GM10248 (cell line): ENCODE data around the gene PTER.

ENCODE experiments used
- CTCF ChIA-PET: fragments of 300-600 bp; sonication (Branson Sonifier 250); formaldehyde crosslinking; extraction: SDS; loops from one replicate; lab custom pipeline; 2021; ENCODE audit warnings: antibody characterized with exemption; lab: Yijun Ruan, JAX
- POLR2A ChIA-PET: fragments of 350-650 bp; sonication (Branson Sonifier 250); formaldehyde crosslinking; extraction: SDS; loops from one replicate; lab custom pipeline; 2020; ENCODE audit warnings: antibody characterized with exemption; lab: Yijun Ruan, JAX
- DNase-seq: peaks from one replicate; pipeline ENCODE4 v3.0.0; 2012; ENCODE audit errors: extremely low spot score
- TF ChIP-seq, protein P1 (sequence below): IDR thresholded peaks from 2 replicates; pipeline ENCODE4 v1.5.1; 2012; ENCODE audit warnings: mild to moderate bottlenecking, low read depth; ENCODE audit errors: extremely low read depth, missing control alignments, control extremely low read depth

PTER gene

GRCh38 chr10:16423599-16423998 is 13.2 kb upstream of the PTER start:
- TF ChIP-seq, protein P1, sequence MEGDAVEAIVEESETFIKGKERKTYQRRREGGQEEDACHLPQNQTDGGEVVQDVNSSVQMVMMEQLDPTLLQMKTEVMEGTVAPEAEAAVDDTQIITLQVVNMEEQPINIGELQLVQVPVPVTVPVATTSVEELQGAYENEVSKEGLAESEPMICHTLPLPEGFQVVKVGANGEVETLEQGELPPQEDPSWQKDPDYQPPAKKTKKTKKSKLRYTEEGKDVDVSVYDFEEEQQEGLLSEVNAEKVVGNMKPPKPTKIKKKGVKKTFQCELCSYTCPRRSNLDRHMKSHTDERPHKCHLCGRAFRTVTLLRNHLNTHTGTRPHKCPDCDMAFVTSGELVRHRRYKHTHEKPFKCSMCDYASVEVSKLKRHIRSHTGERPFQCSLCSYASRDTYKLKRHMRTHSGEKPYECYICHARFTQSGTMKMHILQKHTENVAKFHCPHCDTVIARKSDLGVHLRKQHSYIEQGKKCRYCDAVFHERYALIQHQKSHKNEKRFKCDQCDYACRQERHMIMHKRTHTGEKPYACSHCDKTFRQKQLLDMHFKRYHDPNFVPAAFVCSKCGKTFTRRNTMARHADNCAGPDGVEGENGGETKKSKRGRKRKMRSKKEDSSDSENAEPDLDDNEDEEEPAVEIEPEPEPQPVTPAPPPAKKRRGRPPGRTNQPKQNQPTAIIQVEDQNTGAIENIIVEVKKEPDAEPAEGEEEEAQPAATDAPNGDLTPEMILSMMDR: no peak
- ChIA-PET POLR2A (no interaction called here), CTCF (no interaction called here)
- DNase-seq: no peak

DNA sequence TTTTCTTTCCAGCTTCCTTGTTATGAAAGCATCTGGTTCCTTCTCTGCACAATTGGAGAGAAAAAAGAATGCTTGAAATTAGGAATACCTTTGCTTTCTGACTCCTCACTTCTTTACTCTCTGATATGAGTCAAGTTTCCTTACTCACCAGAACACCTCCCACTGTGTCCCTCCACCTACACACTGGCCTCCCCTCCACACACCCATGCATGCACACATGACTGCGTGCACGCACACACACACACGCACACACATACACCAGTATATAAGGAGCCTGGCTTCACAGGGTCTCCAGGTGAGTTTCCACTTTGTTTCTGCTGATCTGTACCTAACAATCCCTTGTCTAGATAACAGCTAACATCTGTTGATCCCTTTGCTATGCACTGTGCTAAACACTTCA is 11.4 kb upstream of the PTER start:
- no peak for DNase-seq
- ChIA-PET POLR2A (no interaction called here), CTCF (interaction anchor here (1.0 to 1.1 kb wide), 2 partner anchors 9 to 37 kb away, joined by 3 to 4 read pairs; no protein-coding TSS in a partner anchor)
- TF ChIP-seq, protein P1: no peak

DNA sequence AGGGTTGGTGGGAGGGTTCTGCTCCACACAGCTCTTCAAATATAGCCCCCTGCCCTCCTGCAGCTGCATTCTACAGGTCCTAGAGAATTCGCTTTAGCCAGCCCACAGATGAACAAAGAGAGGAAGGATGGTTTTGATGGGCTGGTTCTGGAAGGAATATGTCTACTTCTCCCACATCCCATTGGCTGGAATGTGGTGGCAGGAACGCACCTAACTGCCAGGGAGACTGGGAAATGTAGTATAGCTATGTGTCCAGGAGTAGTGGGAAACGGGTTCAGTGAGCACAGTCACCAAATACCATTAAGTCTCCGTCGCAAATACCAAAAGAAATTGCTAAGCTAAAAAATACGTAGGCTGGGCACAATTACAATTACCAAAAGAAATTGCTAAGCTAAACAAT is 7.3 kb upstream of the PTER start:
- POLR2A ChIA-PET: no interaction called here
- DNase-seq: no peak
- CTCF ChIA-PET: no interaction called here
- TF ChIP-seq, protein P1: no peak

GRCh38 chr10:16436367-16436757 is 448 bp upstream of the PTER start:
- no peak for DNase-seq
- ChIA-PET POLR2A (no interaction called here), CTCF (no interaction called here)
- TF ChIP-seq, protein P1: no peak

GRCh38 chr10:16437540-16437894 is 707 bp downstream of the PTER start:
- DNase-seq: no peak
- TF ChIP-seq, protein P1: no peak
- ChIA-PET CTCF (interaction anchor here (0.8 to 1.4 kb wide), 2 partner anchors 10 to 83 kb away, joined by 3 read pairs; no protein-coding TSS in a partner anchor), POLR2A (no interaction called here)

GRCh38 chr10:16439295-16439694 is 2.5 kb downstream of the PTER start:
- TF ChIP-seq, protein P1: no peak
- ChIA-PET POLR2A (no interaction called here), CTCF (interaction anchor here (0.9 to 1.9 kb wide), 2 partner anchors 11 to 47 kb away, joined by 3 to 6 read pairs; no protein-coding TSS in a partner anchor)
- no peak for DNase-seq
